ENCODE results near the gene NOTCH3.

The NOTCH3 gene

DNA sequence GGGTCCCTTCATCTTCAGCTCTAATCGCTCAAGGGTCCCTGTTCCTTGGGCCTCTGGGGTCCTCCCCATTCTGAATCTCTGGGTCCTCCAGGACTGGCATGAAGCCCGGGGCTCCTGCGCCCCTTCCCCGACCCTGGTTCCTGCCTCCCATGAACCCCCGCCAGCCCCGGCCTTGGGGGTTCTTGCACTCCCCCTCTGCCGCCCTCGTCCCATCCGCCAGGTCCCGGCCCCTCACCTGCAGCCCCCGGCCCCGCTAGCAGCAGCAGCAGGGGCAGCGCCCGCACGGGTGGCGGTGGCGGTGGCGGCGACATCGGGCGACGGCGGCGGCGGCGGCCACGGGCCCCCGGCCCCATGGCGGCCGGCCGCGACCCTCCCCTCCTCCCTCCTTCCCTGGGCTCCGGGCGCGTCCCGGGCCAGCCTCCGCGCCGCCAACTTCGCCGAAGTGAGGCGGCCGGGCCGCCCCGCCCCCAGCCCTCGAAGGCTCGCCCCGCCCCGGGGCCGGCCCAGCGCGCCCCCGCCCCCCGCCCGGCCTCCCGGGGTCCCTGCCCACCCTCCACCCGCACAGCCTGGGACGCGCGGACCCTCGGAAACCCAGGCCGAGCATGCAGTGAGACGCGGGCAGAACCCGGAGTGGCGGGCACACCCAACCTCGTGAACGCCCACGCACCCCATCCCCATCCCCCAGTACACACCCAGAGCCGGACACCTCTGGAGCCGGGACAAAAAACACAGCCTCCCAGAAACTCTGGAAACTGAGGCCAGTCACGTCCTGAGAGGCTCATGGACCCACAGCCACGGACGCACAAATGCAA is at the start of gene NOTCH3:
Gene NOTCH3 (minus strand): TSS at position 443 of the 812 bp plus-strand sequence. CDS start 90 bp downstream, at position 353.
- DNase-seq: no peak

- no peak for DNase-seq
Observed at GRCh38 chr19:15250640-15250993, 49.8 kb upstream of the NOTCH3 start.

GRCh38 chr19:15249972-15250639 is 49.3 kb upstream of the NOTCH3 start:
- DNase-seq: no peak

DNA sequence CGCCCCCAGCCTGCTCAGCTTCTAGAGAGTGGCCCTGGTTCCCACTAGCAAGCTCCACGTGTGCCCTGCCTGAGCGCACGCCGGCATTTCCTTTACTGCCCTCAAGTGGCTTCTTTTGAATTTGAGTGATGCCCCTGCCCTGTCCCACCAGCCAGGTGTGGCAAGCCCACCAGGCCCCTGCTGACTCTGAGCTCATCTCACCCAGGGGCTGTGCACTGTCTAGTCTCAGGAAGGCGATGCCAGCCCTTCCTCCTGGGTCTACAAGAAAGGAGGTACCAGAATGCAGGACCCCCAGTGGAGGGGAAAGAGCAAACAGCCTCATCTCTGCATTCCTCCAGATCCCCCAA is 48.7 kb upstream of the NOTCH3 start:
- no peak for DNase-seq

DNA sequence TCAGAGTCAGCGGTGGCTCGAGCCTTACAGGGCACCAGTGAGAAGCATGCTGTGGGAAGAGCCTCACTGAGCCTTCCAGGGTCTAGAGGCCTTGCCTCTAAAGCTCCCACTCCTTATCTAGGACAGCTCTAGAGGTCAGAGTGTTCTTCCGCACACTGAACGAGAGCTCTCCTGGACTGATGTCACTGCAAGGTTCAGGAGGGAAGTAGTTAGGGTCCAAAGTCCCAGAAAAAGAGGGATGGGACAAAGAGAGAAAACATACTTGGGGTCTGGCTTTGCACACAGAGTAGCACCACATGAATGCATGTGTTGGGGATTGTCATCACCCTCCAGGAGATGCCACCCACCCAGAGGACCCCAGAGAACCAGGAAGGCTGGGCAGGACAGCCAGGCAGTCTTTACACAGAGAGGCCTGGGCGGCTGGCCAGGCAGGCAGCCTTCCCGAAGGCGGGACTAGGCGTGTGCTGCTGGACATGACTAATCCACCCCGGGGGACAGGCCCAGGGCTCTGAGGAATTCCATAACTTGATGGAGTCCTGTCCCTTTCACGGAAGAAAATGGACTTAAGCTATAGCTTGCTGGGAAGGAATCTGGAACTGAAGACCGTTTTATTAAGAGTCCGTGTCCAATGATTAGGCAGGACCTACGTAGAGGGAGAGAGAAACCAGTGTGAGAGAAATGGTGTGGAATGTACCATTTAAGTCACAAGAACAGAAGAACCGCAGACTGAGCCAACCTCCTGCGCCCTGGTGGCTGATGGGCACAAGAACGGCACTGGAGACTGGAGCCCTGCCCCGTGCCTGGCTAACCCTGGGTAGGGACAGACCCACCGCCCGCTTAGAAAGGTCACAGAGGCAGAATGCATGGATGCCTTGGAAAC is 48.1 kb upstream of the NOTCH3 start:
- DNase-seq: no peak

DNA sequence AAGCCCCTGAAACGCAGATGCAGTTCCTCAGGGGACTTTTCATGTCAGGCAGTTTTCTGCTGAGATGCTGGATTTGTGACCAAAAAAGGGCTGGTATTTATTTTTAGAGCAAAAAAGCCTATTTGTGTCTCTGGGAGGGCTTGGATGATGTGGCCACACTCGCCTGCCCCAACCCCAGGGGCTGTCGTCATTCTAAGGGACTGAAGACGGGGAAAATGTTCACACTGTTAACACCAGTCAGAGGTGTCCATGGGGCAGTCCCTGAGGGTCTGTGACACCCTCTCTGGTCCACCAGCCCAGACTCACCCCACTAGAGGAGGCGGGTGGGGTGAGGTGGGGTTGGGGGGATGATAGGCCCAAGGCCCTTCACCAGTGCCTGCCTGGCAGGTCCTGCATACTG is 47.3 kb upstream of the NOTCH3 start:
- DNase-seq: no peak

DNA sequence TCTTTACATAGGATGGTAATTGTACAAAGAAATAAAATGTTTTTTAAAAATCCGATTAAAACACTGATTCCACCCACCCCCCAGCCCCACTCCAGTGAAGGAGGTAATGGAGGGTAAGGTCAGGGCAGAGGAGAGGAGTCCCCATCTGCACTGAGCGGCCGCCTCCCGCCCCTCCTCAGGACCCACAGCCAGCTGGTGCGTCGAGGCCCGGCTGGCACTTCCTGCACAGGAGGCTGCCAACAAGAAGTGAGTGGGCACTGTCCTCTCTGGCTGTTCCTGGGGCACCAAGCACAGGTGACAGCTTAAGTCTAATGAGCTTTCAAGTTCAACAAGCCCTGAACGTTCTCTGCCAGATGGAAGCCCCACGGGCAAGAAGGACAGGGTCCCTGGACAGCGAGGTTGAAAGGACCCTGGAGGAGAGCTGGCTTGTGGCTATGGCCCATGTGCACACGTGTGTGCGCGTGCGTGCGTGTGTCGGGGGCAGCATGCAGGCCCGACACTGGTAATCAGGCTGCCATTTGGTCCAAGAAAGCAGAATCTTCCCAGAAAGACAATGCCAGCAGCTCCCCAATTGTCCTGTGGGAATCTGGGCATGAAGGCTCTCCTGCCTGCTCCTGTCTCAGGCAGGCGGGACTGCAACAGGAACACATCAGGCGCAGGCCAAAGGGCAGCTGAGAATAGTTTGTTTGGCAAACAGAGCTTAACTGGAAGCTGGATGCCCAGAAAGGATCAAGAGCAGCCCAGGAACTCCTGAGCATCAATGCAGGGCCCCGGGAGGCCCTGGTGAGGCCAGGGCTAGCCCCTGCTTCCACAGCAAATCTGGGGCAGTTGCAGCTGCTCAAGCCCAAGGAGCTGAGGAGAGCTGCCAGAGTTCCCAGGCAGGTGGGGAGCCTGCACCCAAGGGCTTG is 46.6 kb upstream of the NOTCH3 start:
- DNase-seq: no peak

GRCh38 chr19:15246198-15246481 is 45.3 kb upstream of the NOTCH3 start:
- no peak for DNase-seq

DNA sequence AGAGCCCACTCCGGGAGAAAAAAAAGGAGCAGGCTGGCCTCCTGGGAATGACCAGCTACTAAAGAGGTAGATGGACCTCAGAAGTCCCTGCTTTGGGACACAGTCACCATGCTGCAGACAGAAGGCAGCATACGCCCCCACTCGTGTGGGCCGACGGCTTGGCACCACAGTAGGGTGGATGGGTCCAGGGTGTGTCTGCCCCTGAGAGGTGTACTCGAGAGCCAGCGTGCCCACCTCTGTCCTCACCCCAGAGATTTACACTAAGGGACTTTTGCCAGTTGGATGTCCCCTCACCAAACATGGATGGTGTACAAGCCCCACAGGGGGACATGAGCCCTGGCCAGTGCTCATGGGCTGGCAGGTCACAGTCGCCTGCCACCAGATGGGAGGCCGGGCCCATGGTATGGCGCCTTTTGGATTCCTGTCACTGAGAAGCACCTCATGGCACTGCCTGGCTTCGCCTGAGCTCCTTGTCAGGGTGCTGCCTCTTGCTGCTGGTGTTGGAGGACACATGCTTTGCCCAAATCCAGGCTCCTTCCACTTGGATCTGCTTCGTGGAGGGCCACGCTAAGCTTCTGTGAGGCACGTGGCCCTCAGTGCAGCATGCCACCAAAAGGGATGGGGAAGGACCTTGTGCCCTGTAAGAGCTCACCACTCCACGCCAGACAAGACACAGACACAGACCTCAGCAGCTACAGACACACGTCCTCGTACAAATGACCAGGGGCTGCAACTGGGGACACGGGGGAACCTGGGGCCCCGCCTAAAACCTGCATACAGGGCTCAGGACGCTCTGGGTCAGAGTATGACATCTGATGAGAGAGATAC is 44.8 kb upstream of the NOTCH3 start:
- DNase-seq: no peak

GRCh38 chr19:15244808-15245207 is 44.0 kb upstream of the NOTCH3 start:
- no peak for DNase-seq

DNA sequence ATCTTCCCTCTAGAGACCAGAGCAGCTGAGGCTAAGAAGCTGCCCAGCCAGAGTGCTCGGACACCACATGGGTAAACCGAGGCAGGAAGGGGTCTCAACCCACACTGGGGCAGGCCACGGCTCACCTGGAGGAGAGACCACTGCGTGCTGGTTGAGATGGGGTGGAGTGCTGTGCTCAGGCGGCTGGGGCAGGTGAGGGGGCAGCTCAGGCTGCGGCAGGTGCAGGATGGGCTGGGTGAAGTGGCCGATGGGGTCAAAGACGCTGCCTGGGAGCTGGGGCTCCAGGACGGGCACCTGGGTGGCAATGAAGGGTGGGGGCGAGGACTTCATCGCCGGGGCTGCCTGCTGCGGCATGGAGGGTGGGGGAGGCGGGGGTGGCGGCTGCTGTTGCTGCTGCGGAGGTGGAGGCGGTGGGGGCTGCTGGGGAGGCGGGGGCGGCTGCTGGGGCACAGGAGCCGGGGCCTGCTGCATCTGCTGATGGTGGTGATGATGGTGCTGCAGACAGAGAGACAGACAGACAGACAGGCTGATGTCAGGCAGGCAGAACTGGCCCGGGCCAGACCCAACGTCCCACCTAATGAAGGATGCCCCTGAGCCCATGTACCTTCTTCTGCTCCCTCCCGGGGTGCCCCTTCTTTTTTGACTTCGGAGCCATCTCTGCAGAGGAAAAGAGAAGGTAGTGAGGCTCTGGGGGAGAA is 43.5 kb upstream of the NOTCH3 start:
- no peak for DNase-seq

GRCh38 chr19:15243236-15243957 is 42.6 kb upstream of the NOTCH3 start:
- DNase-seq: no peak

DNA sequence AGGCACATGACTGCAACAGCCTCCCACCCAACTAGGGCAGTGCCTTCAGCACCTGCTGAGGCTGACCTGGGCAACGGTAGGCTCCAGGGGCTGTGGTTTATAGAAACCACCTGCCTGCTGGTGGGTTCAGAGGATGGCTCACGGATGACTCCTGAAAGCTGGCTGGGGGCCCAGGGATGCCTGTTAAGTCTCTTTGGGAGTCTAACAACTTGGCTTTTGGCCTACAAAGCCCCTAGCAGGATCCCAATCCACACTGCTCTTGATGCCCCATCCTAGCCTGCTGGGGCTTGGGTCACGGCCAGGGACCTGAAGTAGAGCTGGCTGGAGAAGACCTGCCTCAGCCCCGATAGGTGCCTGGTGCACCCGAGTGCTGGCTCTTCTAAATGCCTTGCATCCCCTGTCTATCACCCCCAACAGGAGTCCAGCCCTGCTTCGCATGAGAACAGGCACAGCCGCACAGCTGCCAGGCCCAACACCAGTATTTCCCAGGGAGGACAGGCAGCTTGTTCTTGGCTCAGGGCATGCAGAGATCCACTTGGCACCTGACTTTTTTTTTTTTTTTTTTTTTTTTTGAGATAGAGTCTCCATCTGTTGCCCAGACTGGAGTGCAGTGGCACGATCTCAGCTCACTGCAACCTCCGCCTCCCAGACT is 40.6 kb upstream of the NOTCH3 start:
- no peak for DNase-seq

GRCh38 chr19:15240515-15240914 is 39.7 kb upstream of the NOTCH3 start:
- DNase-seq: no peak

GRCh38 chr19:15239337-15239949 is 38.6 kb upstream of the NOTCH3 start:
- no peak for DNase-seq

DNA sequence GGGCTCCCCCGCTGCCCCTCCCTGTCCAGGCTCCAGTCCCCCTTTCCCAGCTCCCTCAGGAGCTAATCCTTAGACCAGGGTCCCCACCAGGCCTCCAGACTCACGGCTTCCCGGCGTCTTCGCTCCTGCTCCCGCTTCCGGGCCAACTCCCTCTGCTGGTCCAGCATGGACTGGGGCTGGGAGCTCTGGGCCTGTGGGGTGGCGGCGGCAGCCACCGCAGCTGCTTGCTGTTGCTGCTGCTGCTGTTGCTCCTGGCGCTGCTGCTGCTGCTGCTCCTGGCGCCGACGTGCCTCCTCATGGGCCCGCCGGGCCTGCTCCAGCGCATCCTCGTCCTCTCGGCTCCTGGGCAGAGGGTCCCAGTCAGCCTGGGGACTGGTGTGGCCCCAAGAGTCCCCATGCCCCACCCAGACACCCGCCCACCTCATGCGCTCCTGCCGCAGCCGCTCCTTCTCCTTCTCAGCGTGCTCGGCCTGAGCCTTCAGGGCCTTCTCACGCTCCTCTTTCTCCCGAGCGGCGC is 37.9 kb upstream of the NOTCH3 start:
- DNase-seq: no peak

- no peak for DNase-seq
Observed at GRCh38 chr19:15237759-15238638, 37.2 kb upstream of the NOTCH3 start.

- DNase-seq: no peak
Observed at GRCh38 chr19:15236886-15237285, 36.1 kb upstream of the NOTCH3 start.

Data from stimulated activated CD4-positive, alpha-beta T cell treated with anti-CD3 and anti-CD28 coated beads, Interleukin-1b, Interleukin-23, amount 100 ng/mL, for 48 hours (primary cell).